ENCODE measurements around the gene ACLY. TPM values are rescaled to one million over a fixed set of nuclear protein-coding genes. Genes with fewer than 3 reads are reported as not detected.

Gene ACLY
- total and polyA plus RNA-seq, 2 of the 13 experiments (the other 11 are each of a cell fraction or from before 2014, with no cell fraction given): 111 to 218 TPM

- 0 out of 2 replicates have a peak, but pooled peaks have one; percentile 5 for TF ChIP-seq ZBTB25 (CRISPR knock-in tag; IDR thresholded peaks at IDR 0.05)
- peak; percentile 23; the same call in 1 of the 2 replicates for TF ChIP-seq FOXO1 (CRISPR knock-in tag; IDR thresholded peaks at IDR 0.05)
- TF ChIP-seq KDM3A (CRISPR knock-in tag; IDR thresholded peaks at IDR 0.05; ENCODE audit: low read depth): 0 out of 2 replicates have a peak, but pooled peaks have one; percentile 17
- TF ChIP-seq ARID5B (CRISPR knock-in tag; IDR thresholded peaks at IDR 0.05): peak; percentile 8; the same call in 1 of the 2 replicates
- no peak for TF ChIP-seq RFXAP (CRISPR knock-in tag; IDR thresholded peaks at IDR 0.05; ENCODE audit: borderline replicate concordance)
- peak; percentile 88 for TF ChIP-seq SP2 (CRISPR knock-in tag; IDR thresholded peaks at IDR 0.05)
- peak; percentile 52; the same call in 1 of the 2 replicates for TF ChIP-seq SMAD3 (CRISPR knock-in tag; IDR thresholded peaks at IDR 0.05)
- TF ChIP-seq ZNF850 (CRISPR knock-in tag; conservative IDR thresholded peaks at IDR 0.05): peak; percentile 85; the same call in 1 of the 2 replicates
- peak; percentile 72; the same call in 1 of the 2 replicates for TF ChIP-seq ZNF616 (CRISPR knock-in tag; IDR thresholded peaks at IDR 0.05; ENCODE audit: low read depth)
- TF ChIP-seq IKZF4 (CRISPR knock-in tag; IDR thresholded peaks at IDR 0.05; ENCODE audit: borderline replicate concordance, low read depth, not compliant biosample characterization): peak; percentile 15
- TF ChIP-seq ZNF891 (CRISPR knock-in tag; IDR thresholded peaks at IDR 0.05): no peak
- TF ChIP-seq ARNT (IDR thresholded peaks at IDR 0.05): no peak
- TF ChIP-seq HINFP (CRISPR knock-in tag; IDR thresholded peaks at IDR 0.05; ENCODE audit: low read depth): peak; percentile 51; the same call in 1 of the 2 replicates
- no peak for TF ChIP-seq ASH2L (IDR thresholded peaks at IDR 0.05; ENCODE audit: insufficient read length, low read depth, low read length)
- no peak for TF ChIP-seq AGO1 (IDR thresholded peaks at IDR 0.05; ENCODE audit: low read depth, low read length, poor library complexity, severe bottlenecking)
- TF ChIP-seq ZNF562 (CRISPR knock-in tag; IDR thresholded peaks at IDR 0.05; ENCODE audit: borderline replicate concordance): no peak
- TF ChIP-seq ZNF414 (CRISPR knock-in tag; IDR thresholded peaks at IDR 0.05): 0 out of 2 replicates have a peak, but pooled peaks have one; percentile 80
- 0 out of 2 replicates have a peak, but pooled peaks have one; percentile 5 for TF ChIP-seq ZNF770 (CRISPR knock-in tag; IDR thresholded peaks at IDR 0.05)
- TF ChIP-seq PAF1 (CRISPR knock-in tag; IDR thresholded peaks at IDR 0.05): no peak
Measured at GRCh38 chr17:41918314-41919164, at the start of gene ACLY (continued).

All from HepG2 (cell line).